Parathyroid adenoma (tissue), 2 donors: ENCODE data around the gene KATNBL1.

Source experiments
- H2AFZ ChIP-seq: fragments of 300-600 bp; sonication (generic); one replicate; pipeline ENCODE4 v1.7.0; 2017; ENCODE audit warnings: antibody characterized with exemption, mild to moderate bottlenecking
- H3K27ac ChIP-seq: fragments of 300-600 bp; sonication (generic); one replicate; pipeline ENCODE4 v1.7.0; 2017
- H3K27me3 ChIP-seq: fragments of 300-600 bp; sonication (generic); one replicate; pipeline ENCODE4 v1.7.0; 2017; ENCODE audit warnings: low read length; ENCODE audit not compliant: control insufficient read depth, insufficient read depth
- H3K36me3 ChIP-seq: fragments of 300-600 bp; sonication (generic); one replicate; pipeline ENCODE4 v1.7.0; 2017; ENCODE audit warnings: low read length; ENCODE audit not compliant: control insufficient read depth, insufficient read depth
- H3K4me1 ChIP-seq: fragments of 300-600 bp; sonication (generic); one replicate; pipeline ENCODE4 v1.7.0; 2017; ENCODE audit warnings: control low read depth
- H3K4me2 ChIP-seq: fragments of 300-600 bp; sonication (generic); one replicate; pipeline ENCODE4 v1.7.0; 2017; ENCODE audit warnings: low read length
- H3K4me3 ChIP-seq: fragments of 300-600 bp; sonication (generic); one replicate; pipeline ENCODE4 v1.7.0; 2017; ENCODE audit warnings: low read depth, low read length
- H3K79me2 ChIP-seq: fragments of 300-600 bp; sonication (generic); one replicate; pipeline ENCODE4 v1.7.0; 2017; ENCODE audit warnings: control low read depth
- H3K9ac ChIP-seq: fragments of 300-600 bp; sonication (generic); one replicate; pipeline ENCODE4 v1.7.0; 2017; ENCODE audit warnings: mild to moderate bottlenecking
- H3K9me3 ChIP-seq: fragments of 300-600 bp; sonication (generic); one replicate; pipeline ENCODE4 v1.7.0; 2017; ENCODE audit warnings: low read length; ENCODE audit not compliant: control insufficient read depth
- CTCF ChIP-seq: fragments of 300-600 bp; sonication (generic); IDR thresholded peaks from one replicate; pipeline ENCODE4 v1.7.0; 2017; ENCODE audit warnings: antibody characterized with exemption, mild to moderate bottlenecking
- donor health status: primary hyperparathyroidism.

Gene KATNBL1

GRCh38 chr15:34217587-34218225 lies 7.8 kb upstream of the KATNBL1 start:
- no peak for TF ChIP-seq CTCF
- H2AFZ ChIP-seq, result no peak overlapping the region
- no peak overlapping the region for H3K4me2 ChIP-seq
- no peak overlapping the region for H3K4me3 ChIP-seq
- no peak overlapping the region for H3K9ac ChIP-seq
- no peaks in the 10 kb centered on the region for H3K9me3 ChIP-seq
- no peaks in the 10 kb centered on the region for H3K79me2 ChIP-seq
- no peaks in the 10 kb centered on the region for H3K36me3 ChIP-seq
- H3K4me1 ChIP-seq, result no peaks in the 10 kb centered on the region
- H3K27me3 ChIP-seq, result no peaks in the 10 kb centered on the region
- no peak overlapping the region for H3K27ac ChIP-seq

GRCh38 chr15:34216527-34217270 lies 6.8 kb upstream of the KATNBL1 start:
- Histone ChIP-seq H3K36me3 (no peaks in the 10 kb centered on the region), H3K9me3 (no peaks in the 10 kb centered on the region), H3K4me3 (no peak overlapping the region), H3K4me2 (no peak overlapping the region), H3K4me1 (no peaks in the 10 kb centered on the region), H3K9ac (no peak overlapping the region), H2AFZ (no peak overlapping the region), H3K27ac (no peak overlapping the region), H3K79me2 (no peaks in the 10 kb centered on the region), H3K27me3 (no peaks in the 10 kb centered on the region)
- TF ChIP-seq CTCF, result no peak

GRCh38 chr15:34214135-34214534 lies 4.2 kb upstream of the KATNBL1 start:
- no peak overlapping the region for H3K27ac ChIP-seq
- no peak overlapping the region for H3K9ac ChIP-seq
- H3K36me3 ChIP-seq, result no peaks in the 10 kb centered on the region
- no peaks in the 10 kb centered on the region for H3K4me1 ChIP-seq
- H3K27me3 ChIP-seq, result no peaks in the 10 kb centered on the region
- TF ChIP-seq CTCF, result no peak
- H3K4me2 ChIP-seq, result no peak overlapping the region
- no peaks in the 10 kb centered on the region for H3K79me2 ChIP-seq
- no peak overlapping the region for H3K4me3 ChIP-seq
- H3K9me3 ChIP-seq, result no peaks in the 10 kb centered on the region
- H2AFZ ChIP-seq, result no peak overlapping the region

- H3K4me3 ChIP-seq, result no peak overlapping the region
- H3K4me2 ChIP-seq, result no peak overlapping the region
- H3K36me3 ChIP-seq, result no peaks in the 10 kb centered on the region
- TF ChIP-seq CTCF, result no peak
- H3K27me3 ChIP-seq, result no peaks in the 10 kb centered on the region
- H3K79me2 ChIP-seq, result no peaks in the 10 kb centered on the region
- H3K4me1 ChIP-seq, result no peaks in the 10 kb centered on the region
- no peak overlapping the region for H2AFZ ChIP-seq
- no peak overlapping the region for H3K9ac ChIP-seq
- H3K9me3 ChIP-seq, result no peaks in the 10 kb centered on the region
- no peak overlapping the region for H3K27ac ChIP-seq
Measured at GRCh38 chr15:34213690-34214089, 3.8 kb upstream of the KATNBL1 start.

GRCh38 chr15:34206011-34206410 lies 3.9 kb downstream of the KATNBL1 start:
- Histone ChIP-seq H3K4me3 (no peak overlapping the region), H3K27me3 (no peaks in the 10 kb centered on the region)

More at GRCh38 chr15:34206011-34206410, 3.9 kb downstream of the KATNBL1 start:
- Histone ChIP-seq H2AFZ (no peak overlapping the region), H3K36me3 (no peaks in the 10 kb centered on the region), H3K79me2 (peaks cover 10% of the 10 kb centered on the region), H3K9ac (no peak overlapping the region), H3K4me1 (no peaks in the 10 kb centered on the region), H3K4me2 (no peak overlapping the region), H3K27ac (no peak overlapping the region), H3K9me3 (no peaks in the 10 kb centered on the region)
- TF ChIP-seq CTCF, result no peak
